Hypothalamus (tissue), 51 donors: Measurements from ENCODE around the gene MEI1.
"Not testable (repeated sequence)": the region's sequence is repeated elsewhere in the genome, so short reads cannot be mapped to it uniquely, and the experiment has no call there.

Experiments
- DNase-seq, 51 donors: peaks; one replicate each; lab custom pipeline; 2025; lab: John Stamatoyannopoulos, UW

MEI1 gene

GRCh38 chr22:41699264-41700107 is at the start of gene MEI1:
MEI1 (plus strand) TSS chr22:41699503; CDS start chr22:41699539, 36 bp downstream.
- peak; percentile 9 to 87 (median 65) for DNase-seq

GRCh38 chr22:41650229-41650628 is 49.1 kb upstream of the MEI1 start:
- DNase-seq = no peak

GRCh38 chr22:41650821-41651220 is 48.5 kb upstream of the MEI1 start:
- no peak for DNase-seq

- DNase-seq = no peak
Observed at GRCh38 chr22:41654322-41654721, 45.0 kb upstream of the MEI1 start.

- DNase-seq = no peak
Observed at GRCh38 chr22:41656556-41656955, 42.7 kb upstream of the MEI1 start.

GRCh38 chr22:41657709-41658108 is 41.6 kb upstream of the MEI1 start:
- no peak for DNase-seq

GRCh38 chr22:41658869-41659268 is 40.4 kb upstream of the MEI1 start:
- DNase-seq = no peak

GRCh38 chr22:41659941-41660340 is 39.4 kb upstream of the MEI1 start:
- no peak for DNase-seq

GRCh38 chr22:41660416-41660815 is 38.9 kb upstream of the MEI1 start:
- no peak for DNase-seq

- DNase-seq = no peak
Observed at GRCh38 chr22:41661088-41661487, 38.2 kb upstream of the MEI1 start.

- no peak for DNase-seq
Observed at GRCh38 chr22:41661713-41662112, 37.6 kb upstream of the MEI1 start.

GRCh38 chr22:41663594-41663993 is 35.7 kb upstream of the MEI1 start:
- not testable (repeated sequence) for DNase-seq

GRCh38 chr22:41664490-41664889 is 34.8 kb upstream of the MEI1 start:
- no peak for DNase-seq

GRCh38 chr22:41664951-41665350 is 34.4 kb upstream of the MEI1 start:
- DNase-seq = no peak

- DNase-seq = no peak
Observed at GRCh38 chr22:41668971-41669911, 30.1 kb upstream of the MEI1 start.

- not testable (repeated sequence) for DNase-seq
Observed at GRCh38 chr22:41672096-41672495, 27.2 kb upstream of the MEI1 start.

GRCh38 chr22:41672780-41673509 is 26.4 kb upstream of the MEI1 start:
- DNase-seq = no peak

- DNase-seq = no peak
Observed at GRCh38 chr22:41674846-41675340, 24.4 kb upstream of the MEI1 start.

GRCh38 chr22:41676134-41676533 is 23.2 kb upstream of the MEI1 start:
- DNase-seq = no peak

- DNase-seq = peak in 1 of 51 donors; percentile 9
Observed at GRCh38 chr22:41681616-41682015, 17.7 kb upstream of the MEI1 start.
